ENCODE measurements around the gene UCP3. TPM values are rescaled to one million over a fixed set of nuclear protein-coding genes. Genes with fewer than 3 reads are reported as not detected.

Gene UCP3
- polyA plus RNA-seq, 1 experiment: 0.77 TPM

DNA sequence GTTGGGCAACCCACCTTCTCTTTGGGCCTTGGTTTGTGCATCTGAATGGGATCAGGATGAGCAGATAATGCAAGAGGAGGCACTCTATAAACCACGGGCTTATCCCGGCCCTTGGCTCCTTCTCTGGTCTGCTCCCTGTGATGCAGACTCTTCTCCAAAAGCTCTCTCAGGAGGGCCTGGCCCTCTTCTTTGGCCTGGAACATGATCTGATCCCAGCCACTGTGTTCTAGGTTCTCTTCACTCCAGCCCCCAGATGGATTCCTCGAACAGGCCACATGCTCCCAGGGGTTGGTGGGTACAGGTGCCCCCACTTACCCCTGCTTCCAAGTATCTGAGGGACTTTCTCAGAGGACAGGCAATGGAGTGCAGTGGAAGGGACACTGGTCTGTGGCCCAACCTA, 8.7 kb upstream of the UCP3 start:
- ChIA-PET CTCF (interaction anchor here (0.7 kb wide), 1 partner anchor 18 kb away, joined by 4 read pairs; no protein-coding TSS in a partner anchor), POLR2A (no interaction called here)
- H3K4me3 ChIP-seq (ENCODE audit: low read depth, low read length): no peak overlapping the region

DNA sequence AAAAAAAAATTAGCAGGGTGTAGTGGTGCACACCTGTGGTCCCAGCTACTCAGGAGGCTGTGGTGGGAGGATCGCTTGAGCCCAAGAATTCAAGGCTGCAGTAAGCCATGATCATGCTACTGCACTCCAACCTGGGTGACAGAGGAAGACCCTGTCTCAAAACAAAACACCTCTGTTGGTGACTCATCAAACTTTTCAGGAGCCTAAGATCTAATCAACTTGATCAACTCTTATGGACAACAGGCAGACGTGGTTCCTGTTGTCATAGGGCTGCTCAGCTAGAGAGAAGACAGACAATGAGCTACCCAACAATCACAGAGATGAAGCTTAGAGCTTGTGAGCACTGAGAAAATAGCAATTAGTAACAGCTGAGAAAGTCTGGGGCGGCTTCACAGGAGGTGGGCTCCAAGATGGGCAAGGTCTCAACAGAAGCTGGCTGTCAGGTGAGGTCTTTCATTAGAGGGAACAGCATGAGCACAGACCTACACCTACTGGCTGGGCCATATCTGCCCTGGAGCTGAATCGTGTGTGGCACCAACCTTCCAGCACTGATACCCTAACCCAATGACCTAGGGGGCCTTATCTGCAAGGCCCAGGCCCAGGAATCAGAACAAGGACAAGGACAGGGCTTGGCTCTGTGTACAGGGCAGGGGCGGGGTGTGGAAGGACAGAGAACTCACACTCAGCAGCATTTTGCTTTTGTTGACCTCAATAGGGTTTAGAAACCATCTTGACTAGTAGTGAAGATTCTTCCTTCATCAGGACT, 7.2 kb upstream of the UCP3 start:
- Histone ChIP-seq H3K4me3 (ENCODE audit: low read depth, low read length) (no peak overlapping the region), H3K36me3 (ENCODE audit: control insufficient read depth, insufficient read depth, low read length) (peaks cover 9% of the 10 kb centered on the region), H3K27me3 (ENCODE audit: control insufficient read depth, insufficient read depth, low read length) (no peaks in the 10 kb centered on the region)
- POLR2A ChIA-PET: no interaction called here
- CTCF ChIA-PET: interaction anchor here (0.9 to 1.2 kb wide), 2 partner anchors 14 to 22 kb away, joined by 3 to 4 read pairs; no protein-coding TSS in a partner anchor
- no peak for DNase-seq (ENCODE audit: low read depth)
- no peak for TF ChIP-seq CTCF (IDR thresholded peaks at IDR 0.05; ENCODE audit: insufficient read depth, low read depth, low read length)

More for the DNA sequence above, 8.7 kb upstream of the UCP3 start:
- TF ChIP-seq CTCF (IDR thresholded peaks at IDR 0.05; ENCODE audit: insufficient read depth, low read depth, low read length): no peak
- peaks cover 9% of the 10 kb centered on the region for H3K36me3 ChIP-seq (ENCODE audit: control insufficient read depth, insufficient read depth, low read length)
- no peaks in the 10 kb centered on the region for H3K27me3 ChIP-seq (ENCODE audit: control insufficient read depth, insufficient read depth, low read length)
- DNase-seq (ENCODE audit: low read depth): no peak

DNA sequence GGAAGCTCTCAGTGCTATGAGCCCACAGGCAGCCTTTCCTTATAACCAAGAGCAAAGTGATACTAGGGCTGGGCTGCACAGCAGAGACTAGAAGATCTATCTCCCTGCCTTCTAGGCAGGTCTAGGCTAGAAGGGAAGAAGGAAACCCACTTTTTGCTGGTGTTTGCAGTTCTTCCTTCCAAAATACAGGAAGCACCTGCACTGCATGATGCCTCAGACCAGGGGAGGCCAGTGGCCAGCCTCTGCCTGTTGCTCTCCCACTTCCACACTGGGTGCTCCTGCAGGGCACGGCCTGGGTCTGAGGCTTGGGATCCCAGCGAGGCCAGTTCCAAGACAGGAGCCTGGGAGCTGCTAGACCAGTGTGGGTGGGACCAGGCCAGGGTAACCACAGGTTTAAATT, 6.0 kb upstream of the UCP3 start:
- no peak for DNase-seq (ENCODE audit: low read depth)
- Histone ChIP-seq H3K36me3 (ENCODE audit: control insufficient read depth, insufficient read depth, low read length) (peaks cover 7% of the 10 kb centered on the region), H3K4me3 (ENCODE audit: low read depth, low read length) (no peak overlapping the region), H3K27me3 (ENCODE audit: control insufficient read depth, insufficient read depth, low read length) (no peaks in the 10 kb centered on the region)
- TF ChIP-seq CTCF (IDR thresholded peaks at IDR 0.05; ENCODE audit: insufficient read depth, low read depth, low read length): no peak
- POLR2A ChIA-PET: interaction anchor here (0.6 kb wide), 1 partner anchor 180 kb away, joined by 5 read pairs; no protein-coding TSS in a partner anchor
- CTCF ChIA-PET: interaction anchor here (1.2 kb wide), 1 partner anchor 20 kb away, joined by 4 read pairs; no protein-coding TSS in a partner anchor

DNA sequence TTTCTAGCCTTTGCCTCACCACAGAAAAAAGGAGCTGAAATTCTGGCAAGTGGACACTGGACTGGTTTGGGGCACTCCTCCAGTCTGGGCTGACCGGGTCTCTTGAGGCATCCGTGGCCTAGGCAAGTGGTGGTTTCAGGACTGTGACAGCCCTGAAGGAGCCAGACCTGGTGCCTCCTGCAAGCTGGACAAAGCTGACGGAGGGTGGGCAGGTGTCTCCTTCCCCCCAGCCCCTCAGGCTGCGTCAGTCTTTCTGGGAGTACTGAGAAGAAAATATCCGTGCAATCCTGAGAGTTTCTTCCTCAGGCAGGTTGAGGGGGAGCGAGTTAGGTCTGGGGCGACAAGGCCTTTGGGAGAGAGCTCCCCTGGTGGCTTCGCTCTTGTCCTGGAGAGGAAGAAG, 4.3 kb upstream of the UCP3 start:
- ChIA-PET CTCF (no interaction called here), POLR2A (no interaction called here)
- Histone ChIP-seq H3K4me3 (ENCODE audit: low read depth, low read length) (no peak overlapping the region), H3K36me3 (ENCODE audit: control insufficient read depth, insufficient read depth, low read length) (peaks cover 10% of the 10 kb centered on the region), H3K27me3 (ENCODE audit: control insufficient read depth, insufficient read depth, low read length) (no peaks in the 10 kb centered on the region)
- DNase-seq (ENCODE audit: low read depth): no peak
- TF ChIP-seq CTCF (IDR thresholded peaks at IDR 0.05; ENCODE audit: insufficient read depth, low read depth, low read length): no peak

DNA sequence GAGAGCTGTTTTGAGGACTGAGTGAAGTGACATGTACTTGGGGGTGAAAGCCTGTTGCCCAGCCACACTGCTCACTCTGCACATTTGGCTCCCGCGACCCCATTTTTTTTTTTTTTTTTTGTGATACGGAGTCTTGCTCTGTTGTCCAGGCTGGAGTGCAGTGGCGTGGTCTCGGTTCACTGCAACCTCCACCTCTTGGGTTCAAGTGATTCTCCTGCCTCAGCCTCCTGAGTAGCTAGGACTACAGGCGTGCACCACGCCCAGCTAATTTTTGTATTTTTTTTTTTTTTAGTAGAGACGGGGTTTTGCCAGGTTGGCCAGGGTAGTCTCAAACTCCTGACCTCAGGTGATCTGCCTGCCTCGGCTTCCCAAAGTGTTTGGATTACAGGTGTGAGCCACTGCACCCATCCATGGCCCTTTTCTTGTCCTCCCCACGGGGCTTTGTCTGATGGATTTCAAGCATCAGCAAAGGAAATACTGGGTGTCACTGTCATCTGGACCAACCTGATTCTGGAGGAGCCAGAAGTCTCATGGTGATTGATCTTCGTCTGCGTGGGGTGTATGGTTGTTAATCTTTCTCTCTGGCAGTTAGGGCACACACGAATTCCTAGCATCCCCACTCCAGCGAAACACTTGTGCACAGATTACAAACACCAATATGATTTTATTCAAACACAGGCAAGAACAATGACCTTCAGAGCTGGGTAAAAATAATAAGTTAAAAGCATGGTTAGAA, 3.4 kb upstream of the UCP3 start:
- Histone ChIP-seq H3K27me3 (ENCODE audit: control insufficient read depth, insufficient read depth, low read length) (no peaks in the 10 kb centered on the region), H3K36me3 (ENCODE audit: control insufficient read depth, insufficient read depth, low read length) (peaks cover 10% of the 10 kb centered on the region), H3K4me3 (ENCODE audit: low read depth, low read length) (no peak overlapping the region)
- no peak for TF ChIP-seq CTCF (IDR thresholded peaks at IDR 0.05; ENCODE audit: insufficient read depth, low read depth, low read length)
- CTCF ChIA-PET: no interaction called here
- POLR2A ChIA-PET: no interaction called here
- no peak for DNase-seq (ENCODE audit: low read depth)
